Peyer's patch (tissue), 4 donors: Measurements from ENCODE around the gene GABRG3.

Source experiments
- POLR2A ChIP-seq, 2 donors: fragments of 450-650 bp; IDR thresholded peaks; one replicate each; pipeline ENCODE4 v1.5.1; 2017; ENCODE audit warnings: antibody characterized with exemption in 2 of 2, mild to moderate bottlenecking in 2 of 2, moderate library complexity in 2 of 2
- TF ChIP-seq, protein P1 (sequence below), 6 experiments: fragments of 450-650 bp in 4 of 6; fragments of 200-600 bp in 2 of 6; sonication (generic) in 1 of 6; IDR thresholded peaks; one replicate each; pipeline ENCODE4 v1.5.1; 2017 to 2019; ENCODE audit warnings: antibody characterized with exemption in 6 of 6, mild to moderate bottlenecking in 3 of 6, moderate library complexity in 1 of 6

DNA sequence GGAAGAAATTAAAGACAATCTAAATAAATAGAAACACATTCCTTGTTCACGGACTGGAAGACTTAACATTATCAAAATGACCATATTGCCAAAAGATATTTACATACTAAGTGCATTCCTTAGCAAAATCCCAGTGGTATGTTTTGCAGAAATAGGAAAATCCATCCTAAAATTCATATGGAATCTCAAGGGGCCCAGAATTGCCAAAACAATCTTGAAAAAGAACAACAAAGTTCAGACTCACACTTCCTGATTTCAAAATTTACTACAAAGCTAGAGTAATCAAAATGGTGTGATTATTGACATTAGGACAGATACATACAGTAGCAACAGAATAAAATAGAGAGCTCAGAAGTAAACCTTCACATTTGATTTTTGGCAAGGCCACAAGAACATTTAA is 612.7 kb downstream of the GABRG3 start:
- TF ChIP-seq, protein P1, sequence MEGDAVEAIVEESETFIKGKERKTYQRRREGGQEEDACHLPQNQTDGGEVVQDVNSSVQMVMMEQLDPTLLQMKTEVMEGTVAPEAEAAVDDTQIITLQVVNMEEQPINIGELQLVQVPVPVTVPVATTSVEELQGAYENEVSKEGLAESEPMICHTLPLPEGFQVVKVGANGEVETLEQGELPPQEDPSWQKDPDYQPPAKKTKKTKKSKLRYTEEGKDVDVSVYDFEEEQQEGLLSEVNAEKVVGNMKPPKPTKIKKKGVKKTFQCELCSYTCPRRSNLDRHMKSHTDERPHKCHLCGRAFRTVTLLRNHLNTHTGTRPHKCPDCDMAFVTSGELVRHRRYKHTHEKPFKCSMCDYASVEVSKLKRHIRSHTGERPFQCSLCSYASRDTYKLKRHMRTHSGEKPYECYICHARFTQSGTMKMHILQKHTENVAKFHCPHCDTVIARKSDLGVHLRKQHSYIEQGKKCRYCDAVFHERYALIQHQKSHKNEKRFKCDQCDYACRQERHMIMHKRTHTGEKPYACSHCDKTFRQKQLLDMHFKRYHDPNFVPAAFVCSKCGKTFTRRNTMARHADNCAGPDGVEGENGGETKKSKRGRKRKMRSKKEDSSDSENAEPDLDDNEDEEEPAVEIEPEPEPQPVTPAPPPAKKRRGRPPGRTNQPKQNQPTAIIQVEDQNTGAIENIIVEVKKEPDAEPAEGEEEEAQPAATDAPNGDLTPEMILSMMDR (IDR thresholded peaks at IDR 0.05): no peak
- no peak for TF ChIP-seq POLR2A (IDR thresholded peaks at IDR 0.05)
